ENCODE data around the gene TBC1D8B.
A peak's percentile ranks its signal among the peaks of the same experiment; 100 is the strongest.
"Not testable (repeated sequence)": the region's sequence is repeated elsewhere in the genome, so short reads cannot be mapped to it uniquely, and the experiment has no call there.

The TBC1D8B gene
- total RNA-seq: 2.0 to 7.5 (median 2.5) reads per million in 3 experiments

DNA sequence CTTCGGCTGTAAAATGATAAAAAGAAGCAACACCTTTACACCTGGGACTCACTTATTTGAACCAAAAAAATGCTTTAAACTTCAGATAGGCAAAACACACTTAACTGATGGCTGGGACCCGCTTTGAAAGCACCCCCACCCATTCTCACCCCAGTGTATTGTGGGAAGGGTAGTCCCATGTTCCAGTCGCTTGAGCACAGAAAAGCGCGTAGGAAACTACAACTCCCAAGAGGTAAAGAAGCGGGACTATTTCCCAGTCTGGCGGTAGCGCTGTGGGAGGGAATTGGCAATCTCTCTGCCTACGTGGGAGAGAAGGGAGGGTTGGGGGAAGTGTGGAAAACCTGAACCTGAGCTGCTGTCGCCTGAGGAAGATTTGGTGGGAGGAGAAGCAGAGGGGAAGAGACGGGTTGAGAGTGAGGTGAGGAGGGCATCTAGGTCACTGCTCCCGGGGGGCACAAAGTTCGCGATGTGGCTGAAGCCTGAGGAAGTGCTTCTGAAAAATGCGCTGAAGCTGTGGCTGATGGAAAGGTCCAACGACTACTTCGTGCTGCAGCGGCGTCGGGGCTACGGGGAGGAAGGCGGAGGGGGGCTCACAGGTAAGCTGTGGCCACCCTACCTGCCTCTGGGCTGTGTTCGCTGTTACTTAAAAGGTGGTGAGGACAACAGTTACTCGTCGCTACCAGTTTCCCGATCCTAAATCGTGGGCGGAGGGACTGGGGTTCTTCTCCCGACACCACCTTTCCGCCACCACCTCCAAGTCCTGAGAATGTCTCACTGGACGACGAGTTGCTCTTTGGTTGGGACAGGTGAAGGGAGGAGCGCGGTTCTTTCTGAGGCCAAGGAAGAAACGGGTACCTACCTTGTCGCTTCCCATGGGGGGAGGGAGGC, at the start of gene TBC1D8B:
TBC1D8B (plus strand) TSS at position 286 of the 888 bp plus-strand sequence; CDS start at position 467, 181 bp downstream.
- peak; percentile 26 for DNase-seq

DNA sequence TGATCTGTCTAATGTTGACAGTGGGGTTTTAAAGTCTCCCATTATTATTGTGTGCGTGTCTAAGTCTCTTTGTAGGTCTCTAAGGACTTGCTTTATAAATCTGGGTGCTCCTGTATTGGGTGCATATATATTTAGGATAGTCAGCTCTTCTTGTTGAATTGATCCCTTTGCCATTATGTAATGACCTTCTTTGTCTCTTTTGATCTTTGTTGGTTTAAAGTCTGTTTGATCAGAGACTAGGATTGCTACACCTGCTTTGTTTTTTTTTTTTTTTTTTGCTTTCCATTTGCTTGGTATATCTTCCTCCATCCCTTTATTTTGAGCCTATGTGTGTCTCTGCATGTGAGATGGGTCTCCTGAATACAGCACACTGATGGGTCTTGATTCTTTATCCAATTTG, 33.2 kb upstream of the TBC1D8B start:
- DNase-seq: not testable (repeated sequence)

DNA sequence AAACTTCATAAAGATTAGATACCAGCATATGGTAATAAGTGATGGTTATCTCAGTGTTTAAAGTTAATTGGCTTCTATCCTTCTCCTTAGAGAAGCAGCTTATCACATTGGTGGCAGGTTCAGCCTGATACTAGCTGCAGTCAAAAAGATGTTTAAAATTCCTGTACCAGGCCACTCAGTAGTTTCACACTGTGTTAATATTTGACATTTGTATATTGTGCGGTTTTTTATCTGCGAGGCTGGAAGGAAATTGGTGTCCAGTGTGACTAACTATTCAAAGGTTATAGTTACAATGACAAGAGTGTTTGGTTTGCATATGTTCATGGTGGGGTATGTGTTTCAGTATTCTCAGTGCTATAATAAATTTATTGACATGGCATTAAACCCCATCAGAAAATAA, 27.5 kb upstream of the TBC1D8B start:
- no peak for DNase-seq

DNA sequence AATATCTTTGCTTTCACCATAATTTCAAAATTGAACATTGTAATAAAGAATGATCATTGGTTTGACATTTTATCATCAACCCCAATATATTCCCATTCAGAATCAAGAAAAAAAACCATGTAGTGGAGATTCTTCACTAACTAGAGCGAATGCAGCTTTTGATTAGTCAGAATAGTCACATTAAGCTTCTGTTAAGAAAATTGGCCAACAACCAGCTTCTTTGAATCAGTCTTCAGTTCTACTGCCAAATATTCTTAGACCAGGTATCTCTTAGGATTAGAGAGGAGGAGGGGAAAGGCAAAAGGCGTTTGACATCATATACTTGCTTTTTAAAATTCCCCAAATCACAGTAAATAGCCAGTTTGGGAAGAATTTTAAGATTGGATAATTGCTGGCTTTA, 22.2 kb upstream of the TBC1D8B start:
- no peak for DNase-seq

DNA sequence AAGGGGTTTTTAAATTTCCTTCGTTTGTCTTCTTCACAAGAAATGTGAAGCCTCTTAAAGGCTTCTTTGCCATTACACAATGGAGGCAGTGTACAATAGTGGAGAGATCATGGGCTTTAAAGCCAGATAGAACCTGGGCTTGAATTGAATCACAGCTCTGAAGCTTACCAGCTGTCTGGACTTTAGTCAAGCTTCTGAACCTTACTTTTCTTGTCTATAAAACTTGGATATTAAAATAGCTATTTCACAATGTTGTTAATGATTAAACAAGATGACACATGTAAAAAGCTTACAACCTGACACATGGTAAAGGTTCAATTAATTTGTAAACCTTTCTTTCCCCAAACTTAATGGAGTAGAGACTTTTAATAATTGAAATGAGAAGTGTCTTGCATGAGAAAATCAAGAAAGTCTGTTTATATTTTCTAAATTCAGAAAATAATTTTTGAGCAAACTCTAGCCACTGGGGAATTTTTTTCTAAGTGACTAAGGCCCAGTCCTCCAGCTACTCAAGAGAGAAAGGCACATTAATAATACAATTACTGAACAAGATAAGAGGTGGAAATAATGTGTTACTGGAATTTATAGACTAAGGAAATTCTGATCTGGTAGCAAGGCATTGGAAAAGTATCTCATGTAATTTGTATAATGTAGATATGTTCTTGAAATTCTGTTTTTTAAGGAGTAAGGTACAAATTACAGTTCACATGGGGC, 21.7 kb upstream of the TBC1D8B start:
- DNase-seq: no peak

DNA sequence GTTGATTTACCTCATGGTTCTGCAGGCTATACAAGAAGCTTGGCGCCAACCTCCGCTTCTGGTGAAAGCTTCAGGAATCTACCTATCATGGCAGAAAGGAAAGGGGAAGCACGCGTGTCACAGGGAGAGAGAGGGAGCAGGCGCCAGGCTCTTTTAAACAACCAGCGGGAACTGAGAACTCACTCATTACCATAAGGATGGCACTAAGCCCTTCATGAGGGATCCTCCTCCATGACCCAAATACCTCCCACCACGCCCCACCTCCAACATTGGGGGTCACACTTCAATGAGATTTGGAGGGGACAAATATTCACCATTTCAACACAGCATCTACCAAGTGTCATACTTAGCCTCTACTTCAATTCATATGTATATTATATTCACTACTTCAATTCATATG, 18.8 kb upstream of the TBC1D8B start:
- no peak for DNase-seq

DNA sequence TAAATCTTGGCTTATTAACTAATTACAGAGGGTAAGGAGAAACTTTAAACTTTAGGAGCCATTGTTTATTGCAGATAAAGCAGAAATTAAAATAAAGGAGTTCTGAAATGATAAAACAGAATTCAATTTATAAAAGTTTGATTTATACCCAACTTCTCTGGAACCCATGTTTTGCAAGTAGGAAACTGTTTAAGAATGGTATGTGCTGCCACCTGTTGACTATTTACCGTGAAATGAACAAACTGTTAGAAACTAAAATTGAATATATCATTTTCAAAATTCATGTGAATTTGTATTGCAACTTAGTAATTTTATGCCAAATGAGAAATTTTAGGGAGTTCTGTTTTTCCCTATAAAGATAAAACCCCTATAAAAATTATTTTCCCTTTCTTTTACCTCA, 11.0 kb upstream of the TBC1D8B start:
- DNase-seq: no peak

DNA sequence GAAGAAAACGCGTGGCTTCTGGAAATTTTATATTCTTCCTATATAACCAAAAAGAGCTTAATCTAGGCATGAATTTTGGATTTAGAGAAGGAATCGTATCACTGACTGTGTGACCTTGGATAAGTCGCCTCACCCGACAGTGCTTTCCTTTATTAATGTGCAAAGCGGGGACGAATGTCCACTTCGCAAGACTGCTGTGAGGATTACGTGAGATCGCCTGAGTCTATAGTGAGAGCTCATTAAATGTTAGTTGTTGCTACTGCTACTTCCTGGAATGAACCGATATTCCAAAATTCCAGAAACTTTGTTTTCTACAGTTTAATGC, 448 bp upstream of the TBC1D8B start:
- no peak for DNase-seq

DNA sequence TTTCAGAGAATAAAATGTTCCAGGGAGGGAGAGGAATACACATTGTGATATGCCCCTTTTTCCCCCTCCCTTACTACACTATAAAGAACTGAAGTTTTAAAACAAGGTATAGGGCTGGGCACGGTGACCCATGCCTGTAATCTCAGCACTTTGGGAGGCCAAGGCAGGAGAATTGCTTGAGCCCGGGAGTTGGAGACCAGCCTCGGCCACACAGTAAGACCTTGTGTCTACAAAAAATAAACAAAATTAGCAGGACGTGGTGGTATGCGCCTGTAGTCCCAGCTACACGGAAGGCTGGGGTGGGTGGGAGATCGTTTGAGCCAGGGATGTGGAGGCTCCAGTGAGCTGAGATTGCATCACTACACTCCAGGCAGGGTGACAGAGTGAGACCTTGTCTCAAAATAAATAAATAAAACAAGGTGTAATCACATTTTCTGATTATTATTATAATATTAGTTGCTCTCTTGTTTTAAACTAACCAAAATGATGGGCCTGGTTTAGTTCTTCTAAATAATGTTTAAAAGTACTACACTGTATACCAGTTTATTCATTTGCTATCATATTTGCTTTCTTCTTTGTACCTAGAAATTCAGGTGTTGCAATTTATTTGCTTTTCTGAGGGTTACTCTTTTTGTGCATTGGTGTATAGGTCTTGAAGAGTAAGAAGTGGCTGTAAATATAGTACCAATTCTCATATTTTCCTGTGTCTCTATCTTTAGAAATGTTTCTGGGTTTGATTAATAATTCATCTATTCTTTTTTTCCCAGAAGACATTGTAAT, 8.8 kb downstream of the TBC1D8B start:
- no peak for DNase-seq

DNA sequence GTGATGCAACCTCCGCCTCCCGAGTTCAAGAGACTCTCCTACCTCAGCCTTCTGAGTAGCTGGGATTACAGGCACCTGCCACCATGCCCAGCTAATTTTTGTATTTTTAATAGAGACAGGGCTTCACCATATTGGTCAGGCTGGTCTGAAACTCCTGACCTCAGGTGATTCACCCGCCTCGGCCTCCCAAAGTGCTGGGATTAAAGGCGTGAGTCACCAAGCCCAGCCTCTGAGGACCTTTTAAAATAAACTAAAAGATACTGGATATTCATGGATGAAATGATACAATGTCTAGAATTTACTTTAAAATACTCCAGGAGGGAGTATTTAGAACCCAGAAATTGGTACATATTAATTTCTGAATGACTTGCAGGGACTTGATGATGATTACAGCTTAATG, 10.5 kb downstream of the TBC1D8B start:
- DNase-seq: not testable (repeated sequence)

DNA sequence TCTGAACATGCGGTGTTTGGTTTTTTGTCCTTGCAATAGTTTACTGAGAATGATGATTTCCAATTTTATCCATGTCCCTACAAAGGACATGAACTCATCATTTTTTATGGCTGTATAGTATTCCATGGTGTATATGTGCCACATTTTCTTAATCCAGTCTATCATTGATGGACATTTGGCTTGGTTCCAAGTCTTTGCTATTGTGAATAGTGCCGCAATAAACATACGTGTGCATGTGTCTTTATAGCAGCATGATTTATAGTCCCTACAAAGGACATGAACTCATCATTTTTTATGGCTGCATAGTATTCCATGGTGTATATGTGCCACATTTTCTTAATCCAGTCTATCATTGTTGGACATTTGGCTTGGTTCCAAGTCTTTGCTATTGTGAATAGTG, 11.6 kb downstream of the TBC1D8B start:
- not testable (repeated sequence) for DNase-seq

DNA sequence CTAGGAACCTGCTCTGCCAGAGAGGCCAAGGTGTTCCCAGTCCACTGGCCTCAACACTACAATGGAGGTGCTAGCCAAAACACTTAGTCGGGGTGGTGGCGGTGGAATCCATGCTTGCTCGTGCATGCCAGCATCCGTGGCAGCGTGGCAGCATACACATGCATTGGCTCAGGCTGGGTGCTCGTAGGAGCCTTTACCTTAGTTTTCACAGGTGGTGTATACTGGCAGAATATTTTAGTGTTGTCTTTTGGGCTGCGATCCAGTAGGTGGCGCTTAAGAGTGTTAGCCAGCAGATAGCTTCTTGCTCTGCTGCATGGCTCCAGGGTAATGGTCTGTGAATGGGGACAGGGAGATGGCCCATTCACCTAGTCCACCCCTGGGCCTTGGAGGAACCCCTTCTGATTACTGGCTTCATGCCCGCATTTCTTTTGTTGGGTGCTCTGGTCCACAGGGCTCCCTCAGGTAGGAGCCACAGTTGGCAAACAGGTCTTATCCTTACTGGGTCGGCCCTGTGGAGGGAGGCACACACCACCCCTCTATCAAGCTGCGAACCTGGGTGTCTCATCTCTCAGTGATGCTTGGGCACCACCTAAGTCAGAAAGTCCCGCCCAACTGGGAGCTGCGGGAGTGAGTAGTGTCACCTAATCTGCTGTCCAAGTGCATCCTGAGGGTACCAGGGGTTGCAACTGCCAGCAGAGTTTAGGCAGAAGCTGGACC, 60.7 kb downstream of the TBC1D8B start:
- DNase-seq: peak; percentile 17

DNA sequence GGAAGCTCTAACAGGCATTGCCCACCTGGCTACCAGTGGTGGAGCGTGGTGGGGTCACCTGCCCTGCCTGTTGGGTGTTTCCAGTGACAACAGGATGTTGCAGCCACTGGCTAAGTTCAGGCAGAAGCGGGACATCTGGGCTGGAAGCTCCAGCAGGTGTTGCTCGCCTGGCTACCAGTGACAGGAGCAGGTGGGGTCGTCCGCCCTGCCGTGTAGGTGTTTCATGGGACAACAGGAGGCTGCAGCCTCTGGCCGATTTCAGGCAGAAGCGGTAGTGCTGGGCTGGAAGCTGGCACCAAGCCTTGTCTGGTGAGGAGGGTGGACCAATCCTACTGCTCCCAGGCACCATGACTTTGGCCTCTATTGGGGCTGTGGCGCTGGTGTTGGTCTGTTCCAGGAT, 61.2 kb downstream of the TBC1D8B start:
- no peak for DNase-seq

DNA sequence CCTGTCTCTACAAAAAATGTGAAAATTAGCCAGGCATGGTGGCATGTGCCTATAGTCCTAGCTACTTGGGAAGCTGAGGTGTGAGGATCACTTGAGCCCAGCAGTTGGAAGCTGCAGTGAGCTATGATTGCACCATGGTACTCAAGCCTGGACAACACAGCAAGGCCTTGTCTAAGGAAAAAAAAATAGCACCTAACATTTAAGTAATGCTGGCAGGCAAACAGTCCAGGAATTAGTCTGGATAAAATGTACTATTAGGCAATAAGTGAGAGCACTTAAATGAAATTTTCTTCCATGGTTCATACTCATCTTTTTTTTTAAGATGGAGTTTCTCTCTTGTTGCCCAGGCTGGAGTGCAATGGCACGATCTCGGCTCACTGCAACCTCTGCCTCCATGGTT, 70.3 kb downstream of the TBC1D8B start:
- not testable (repeated sequence) for DNase-seq

DNA sequence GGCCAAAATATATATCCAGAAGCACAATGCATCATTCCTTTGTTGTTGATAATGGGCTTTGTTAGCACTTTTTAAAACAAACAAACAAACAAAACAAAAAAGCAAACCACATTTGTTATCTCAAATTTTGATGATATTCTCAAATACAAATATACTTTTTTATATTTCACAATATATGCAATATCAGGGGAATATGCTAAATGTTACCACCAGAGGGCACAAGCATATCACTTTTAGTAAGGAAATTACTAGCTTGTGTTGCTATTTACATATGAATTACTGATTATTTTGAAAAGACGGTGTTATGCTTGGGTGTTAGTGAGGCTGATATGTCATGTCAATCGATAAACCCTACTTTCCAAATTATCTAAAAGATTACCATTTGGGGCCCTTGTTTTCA, 71.6 kb downstream of the TBC1D8B start:
- peak; percentile 17 for DNase-seq

DNA sequence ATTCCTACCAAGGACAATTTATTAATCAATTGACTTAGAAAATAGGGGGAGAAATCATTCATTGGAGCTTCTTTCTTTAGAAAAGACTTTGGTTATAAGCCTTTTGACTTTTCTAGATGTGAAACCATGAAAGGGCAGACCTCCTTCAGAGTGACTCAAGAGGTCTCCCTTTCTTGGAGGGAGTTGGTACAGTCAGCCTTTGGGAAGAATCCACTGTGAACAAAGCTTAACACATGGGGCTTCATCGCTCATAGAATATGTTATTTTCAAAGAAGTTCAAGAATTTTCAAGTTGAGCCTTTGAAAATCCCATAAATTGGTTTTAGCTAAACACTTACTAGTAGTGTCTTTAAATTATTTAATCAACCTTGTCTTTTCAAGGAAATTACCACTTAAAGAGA, 72.7 kb downstream of the TBC1D8B start:
- DNase-seq: no peak

DNA sequence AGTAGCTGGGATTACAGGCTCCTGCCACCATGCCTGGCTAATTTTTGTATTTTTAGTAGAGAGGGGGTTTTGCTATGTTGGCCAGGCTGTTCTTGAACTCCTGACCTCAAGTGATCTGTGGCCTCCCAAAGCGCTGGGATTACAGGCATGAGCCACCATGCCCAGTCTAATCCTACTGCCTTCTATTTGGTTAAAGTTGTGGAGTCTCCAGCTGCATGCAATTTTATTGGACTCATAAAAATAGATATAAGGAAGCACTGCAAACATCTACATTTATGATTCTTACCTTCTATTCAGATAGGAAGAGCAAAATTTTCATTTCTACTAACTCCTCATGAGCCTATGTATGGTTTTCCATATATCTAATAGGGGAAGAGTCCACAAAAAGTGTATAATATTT, 87.0 kb downstream of the TBC1D8B start:
- no peak for DNase-seq

DNA sequence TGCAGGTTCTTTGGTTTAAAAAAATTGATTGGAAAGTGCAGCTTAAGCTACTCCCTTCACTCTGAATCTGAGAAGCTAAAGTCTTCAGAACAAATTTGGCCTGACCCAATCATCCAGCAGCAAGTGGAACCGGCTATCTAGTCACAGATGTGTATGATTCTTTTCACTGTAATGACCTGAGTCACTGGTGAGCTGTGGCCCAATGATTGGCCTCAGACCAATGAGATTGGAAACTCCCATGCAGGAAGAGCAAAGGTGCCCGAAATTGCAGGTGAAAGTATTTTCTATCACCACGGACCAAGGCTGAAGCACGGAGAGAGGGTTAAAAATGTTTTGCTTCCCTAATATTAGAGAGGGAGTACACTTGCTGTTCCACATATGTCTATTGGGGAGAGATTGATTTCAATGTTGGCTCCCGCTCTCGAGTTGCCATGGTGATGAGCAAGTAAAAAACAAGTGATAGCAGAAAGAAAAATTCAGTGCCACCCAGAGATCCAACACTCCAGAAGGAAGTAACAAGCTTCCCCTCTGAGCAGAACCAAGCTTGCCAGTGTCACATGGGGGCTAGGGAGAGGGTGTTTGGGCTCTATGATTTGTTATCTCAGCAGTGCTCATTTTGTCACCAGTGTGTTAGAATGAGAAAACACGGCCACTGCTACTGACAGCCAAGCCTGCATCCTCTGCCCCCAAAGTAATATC, 89.4 kb downstream of the TBC1D8B start:
- DNase-seq: no peak

DNA sequence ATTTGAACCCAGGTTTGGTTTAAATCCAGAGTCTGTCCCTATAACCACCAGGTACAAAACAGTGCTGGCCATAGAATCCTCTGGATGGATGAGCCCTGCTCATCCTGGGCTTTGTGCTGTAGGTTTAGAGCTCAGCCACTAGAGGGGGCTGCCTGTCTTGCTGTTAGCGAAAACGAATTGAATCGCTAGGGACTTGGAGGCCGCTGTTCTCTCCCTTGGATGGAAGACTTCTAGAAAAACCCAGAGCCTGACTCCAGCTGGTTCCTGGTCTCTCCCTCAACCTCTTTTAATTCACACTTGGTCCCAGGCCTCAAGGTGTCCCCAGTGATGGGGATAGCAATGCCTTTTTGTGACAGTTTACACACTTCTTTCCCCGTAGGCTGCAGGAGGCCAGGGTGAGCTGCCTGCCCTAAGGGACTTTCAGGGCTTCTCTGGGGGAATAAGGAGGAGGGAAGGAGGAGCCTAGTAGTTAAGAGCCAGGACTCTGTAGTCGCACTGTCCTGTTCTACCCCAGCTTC, 92.0 kb downstream of the TBC1D8B start:
- DNase-seq: peak; percentile 44

DNA sequence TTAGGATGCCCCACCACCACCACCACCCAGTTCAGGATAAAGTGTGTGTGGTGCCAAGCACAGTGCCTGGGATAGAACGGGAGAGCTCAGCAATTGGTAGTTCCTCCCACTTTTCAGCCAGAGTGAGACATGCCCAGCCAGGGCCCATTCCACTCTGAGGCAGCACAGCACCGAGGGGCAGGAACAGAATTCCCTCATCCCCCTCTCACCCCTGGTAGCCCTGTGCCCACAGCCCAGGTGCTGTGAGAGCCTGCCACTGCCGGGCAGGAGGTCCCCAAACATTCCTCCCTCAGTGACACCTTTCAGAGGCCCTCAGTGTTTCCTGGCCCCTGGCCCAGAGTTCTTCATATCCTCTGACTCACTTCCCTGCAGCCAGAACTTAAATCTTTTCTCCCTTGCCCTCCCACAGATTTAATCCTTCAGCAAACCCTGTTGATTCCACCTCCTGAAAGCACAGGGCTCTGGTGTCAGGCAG, 92.5 kb downstream of the TBC1D8B start:
- no peak for DNase-seq

DNA sequence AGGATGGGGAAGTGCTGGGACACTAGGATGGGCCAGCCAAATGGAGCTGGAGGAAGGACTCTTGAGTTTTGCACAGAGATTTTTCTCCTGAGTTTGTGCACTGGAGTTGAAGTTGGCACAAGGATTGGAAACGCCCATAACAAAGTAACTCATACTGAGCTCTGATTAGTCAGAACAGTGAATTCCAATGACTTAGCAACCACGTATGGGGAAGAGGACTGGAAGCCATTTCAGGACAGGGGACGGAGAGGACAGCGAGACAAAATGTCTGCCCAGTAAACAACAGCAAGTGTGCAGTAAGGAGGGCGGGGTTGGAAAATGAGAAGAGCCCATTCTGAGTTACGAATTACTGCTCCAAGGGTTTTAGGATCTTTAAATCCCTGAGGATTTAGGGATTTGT, 94.8 kb downstream of the TBC1D8B start:
- no peak for DNase-seq

DNA sequence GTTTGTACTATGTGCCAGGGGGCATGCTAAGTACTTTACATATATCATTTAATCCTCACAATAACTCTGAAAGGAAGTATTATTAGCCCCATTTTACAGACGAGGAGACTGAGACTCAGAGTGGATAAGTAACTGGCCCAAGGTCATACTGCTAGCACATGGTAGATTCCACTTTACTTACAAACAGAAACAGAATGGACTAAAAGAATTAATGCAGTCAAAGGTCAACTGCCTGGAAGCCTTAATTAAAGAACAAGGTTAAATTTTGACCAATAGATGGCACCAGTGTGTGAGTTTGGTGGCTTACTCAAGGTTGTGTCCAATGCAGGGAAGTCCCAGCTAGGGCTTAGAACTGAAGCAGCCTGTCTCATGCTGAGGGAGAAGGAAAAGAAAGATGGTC, 96.0 kb downstream of the TBC1D8B start:
- DNase-seq: peak; percentile 29

Measured in central memory CD4-positive, alpha-beta T cell (primary cell).